SHP77 (cell line): Measurements from ENCODE around the gene SERPINB13.

Source experiments
- DNase-seq, 2 experiments: peaks; one replicate each; lab custom pipeline; 2025; lab: John Stamatoyannopoulos, UW

SERPINB13 gene

GRCh38 chr18:63648241-63648640 lies 61.1 kb downstream of the SERPINB13 start:
- no peak for DNase-seq
